Measurements from ENCODE around the gene KCNT2.

DNA sequence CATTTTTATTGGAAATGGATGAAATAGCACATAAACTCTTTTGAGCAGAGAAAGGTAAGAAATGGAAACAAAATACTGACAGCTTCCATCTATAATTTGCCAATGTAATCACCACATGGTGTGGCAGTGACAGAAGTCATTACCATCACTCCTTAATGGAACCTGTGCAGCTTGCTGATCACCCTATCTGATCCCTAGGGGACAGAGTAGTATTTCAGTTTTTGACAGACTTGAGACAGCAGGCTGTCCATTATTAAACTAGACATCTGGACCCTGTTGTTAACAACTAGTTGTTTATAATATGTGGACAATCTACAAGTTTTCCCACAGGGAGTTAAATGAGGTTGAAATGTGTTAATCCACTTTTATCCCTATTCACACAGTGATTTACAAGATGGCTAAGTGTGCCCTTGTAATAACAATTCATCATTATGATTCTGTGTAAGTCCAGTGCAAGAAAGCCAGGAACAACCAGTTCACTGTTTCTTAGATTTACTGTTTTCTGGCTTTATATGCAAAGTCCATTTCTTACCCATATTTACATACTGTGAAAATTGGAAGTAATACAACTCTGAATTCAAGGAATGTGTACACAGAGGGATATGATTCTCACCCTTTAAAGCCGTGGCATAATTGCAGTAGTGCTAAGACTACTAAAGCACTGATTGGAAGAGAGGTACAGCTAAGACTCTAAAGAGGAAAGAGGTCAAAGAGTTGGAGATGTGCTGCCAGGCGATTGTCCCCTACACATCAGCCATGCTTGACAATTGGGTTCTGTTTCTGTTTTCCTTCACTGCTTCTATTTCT, 9.1 kb downstream of the KCNT2 start:
- TF ChIP-seq EZH2 (IDR thresholded peaks at IDR 0.05; ENCODE audit: borderline replicate concordance) = no peak
- TF ChIP-seq, protein P1, sequence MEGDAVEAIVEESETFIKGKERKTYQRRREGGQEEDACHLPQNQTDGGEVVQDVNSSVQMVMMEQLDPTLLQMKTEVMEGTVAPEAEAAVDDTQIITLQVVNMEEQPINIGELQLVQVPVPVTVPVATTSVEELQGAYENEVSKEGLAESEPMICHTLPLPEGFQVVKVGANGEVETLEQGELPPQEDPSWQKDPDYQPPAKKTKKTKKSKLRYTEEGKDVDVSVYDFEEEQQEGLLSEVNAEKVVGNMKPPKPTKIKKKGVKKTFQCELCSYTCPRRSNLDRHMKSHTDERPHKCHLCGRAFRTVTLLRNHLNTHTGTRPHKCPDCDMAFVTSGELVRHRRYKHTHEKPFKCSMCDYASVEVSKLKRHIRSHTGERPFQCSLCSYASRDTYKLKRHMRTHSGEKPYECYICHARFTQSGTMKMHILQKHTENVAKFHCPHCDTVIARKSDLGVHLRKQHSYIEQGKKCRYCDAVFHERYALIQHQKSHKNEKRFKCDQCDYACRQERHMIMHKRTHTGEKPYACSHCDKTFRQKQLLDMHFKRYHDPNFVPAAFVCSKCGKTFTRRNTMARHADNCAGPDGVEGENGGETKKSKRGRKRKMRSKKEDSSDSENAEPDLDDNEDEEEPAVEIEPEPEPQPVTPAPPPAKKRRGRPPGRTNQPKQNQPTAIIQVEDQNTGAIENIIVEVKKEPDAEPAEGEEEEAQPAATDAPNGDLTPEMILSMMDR (IDR thresholded peaks at IDR 0.05; ENCODE audit: poor library complexity) = no peak
- no peak for TF ChIP-seq EZH2phosphoT487 (IDR thresholded peaks at IDR 0.05; ENCODE audit: low read depth, severe bottlenecking, unreplicated experiment)
